Epithelial cell of esophagus (primary cell): ENCODE results near the gene IL27RA.

Source experiments
- DNase-seq: peaks from one replicate; pipeline ENCODE4 v3.0.0; 2010; ENCODE audit warnings: low read depth
- H3K4me3 ChIP-seq: 2 replicates; pipeline ENCODE4 v1.5.1; 2011; ENCODE audit warnings: mild to moderate bottlenecking, low read length, control low read depth
- TF ChIP-seq, protein P1 (sequence below): IDR thresholded peaks from 2 replicates; pipeline ENCODE4 v1.5.1; 2011; ENCODE audit warnings: low read depth, mild to moderate bottlenecking, low read length, control low read depth, inconsistent platforms; ENCODE audit not compliant: insufficient read depth; ENCODE audit errors: missing control alignments

IL27RA gene

GRCh38 chr19:14051980-14052379 lies 20.4 kb downstream of the IL27RA start:
- no peak for DNase-seq
- TF ChIP-seq, protein P1, sequence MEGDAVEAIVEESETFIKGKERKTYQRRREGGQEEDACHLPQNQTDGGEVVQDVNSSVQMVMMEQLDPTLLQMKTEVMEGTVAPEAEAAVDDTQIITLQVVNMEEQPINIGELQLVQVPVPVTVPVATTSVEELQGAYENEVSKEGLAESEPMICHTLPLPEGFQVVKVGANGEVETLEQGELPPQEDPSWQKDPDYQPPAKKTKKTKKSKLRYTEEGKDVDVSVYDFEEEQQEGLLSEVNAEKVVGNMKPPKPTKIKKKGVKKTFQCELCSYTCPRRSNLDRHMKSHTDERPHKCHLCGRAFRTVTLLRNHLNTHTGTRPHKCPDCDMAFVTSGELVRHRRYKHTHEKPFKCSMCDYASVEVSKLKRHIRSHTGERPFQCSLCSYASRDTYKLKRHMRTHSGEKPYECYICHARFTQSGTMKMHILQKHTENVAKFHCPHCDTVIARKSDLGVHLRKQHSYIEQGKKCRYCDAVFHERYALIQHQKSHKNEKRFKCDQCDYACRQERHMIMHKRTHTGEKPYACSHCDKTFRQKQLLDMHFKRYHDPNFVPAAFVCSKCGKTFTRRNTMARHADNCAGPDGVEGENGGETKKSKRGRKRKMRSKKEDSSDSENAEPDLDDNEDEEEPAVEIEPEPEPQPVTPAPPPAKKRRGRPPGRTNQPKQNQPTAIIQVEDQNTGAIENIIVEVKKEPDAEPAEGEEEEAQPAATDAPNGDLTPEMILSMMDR, result no peak
- no peak overlapping the region for H3K4me3 ChIP-seq

GRCh38 chr19:14052470-14052869 lies 20.9 kb downstream of the IL27RA start:
- DNase-seq, result no peak

GRCh38 chr19:14053032-14053431 lies 21.5 kb downstream of the IL27RA start:
- no peak for DNase-seq
- no peak overlapping the region for H3K4me3 ChIP-seq
- TF ChIP-seq, protein P1, result no peak

More at GRCh38 chr19:14052470-14052869, 20.9 kb downstream of the IL27RA start:
- no peak overlapping the region for H3K4me3 ChIP-seq
- TF ChIP-seq, protein P1, result no peak

DNA sequence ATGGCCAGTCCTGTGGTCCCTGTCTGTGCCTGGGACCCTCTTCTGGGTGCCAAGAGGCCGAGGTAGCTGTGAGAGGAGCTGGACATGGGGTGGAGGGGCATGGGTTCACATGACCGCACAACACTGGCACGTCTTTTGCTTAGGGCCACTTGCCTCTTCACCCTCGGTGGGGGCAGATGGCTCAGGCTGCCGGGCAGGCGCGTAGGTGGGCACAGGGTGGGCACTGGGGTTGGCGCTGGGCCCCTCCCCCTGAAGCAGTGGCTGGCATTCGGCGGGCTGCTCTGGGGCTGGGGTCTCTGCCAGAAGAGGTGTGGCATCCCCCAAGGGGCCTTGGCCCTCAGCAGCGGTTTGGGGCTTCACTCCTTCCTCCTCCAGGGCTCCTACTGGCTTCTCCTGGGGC lies 21.9 kb downstream of the IL27RA start:
- DNase-seq, result no peak
- TF ChIP-seq, protein P1, result no peak
- no peak overlapping the region for H3K4me3 ChIP-seq

DNA sequence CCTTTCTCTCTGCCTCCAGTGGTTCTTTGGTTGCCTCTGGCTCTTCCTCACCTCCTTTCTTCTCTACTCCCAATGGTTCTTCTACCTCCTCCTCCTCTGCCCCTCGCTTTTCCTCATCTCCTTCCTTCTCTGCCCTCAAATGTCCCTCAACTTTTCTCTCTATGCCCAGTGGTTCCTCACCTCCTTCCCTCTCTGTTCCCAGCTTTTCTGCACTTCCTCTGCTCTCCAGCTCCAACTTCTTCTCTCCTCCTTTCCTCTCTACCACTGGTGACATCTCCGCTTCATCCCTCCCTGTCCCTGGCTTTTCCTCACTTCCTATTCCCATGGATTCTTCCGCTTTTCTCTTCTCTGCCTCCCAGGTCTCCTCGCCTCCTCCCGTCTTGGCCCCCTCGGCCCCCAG lies 22.5 kb downstream of the IL27RA start:
- no peak for DNase-seq
- H3K4me3 ChIP-seq, result no peak overlapping the region
- TF ChIP-seq, protein P1, result no peak

DNA sequence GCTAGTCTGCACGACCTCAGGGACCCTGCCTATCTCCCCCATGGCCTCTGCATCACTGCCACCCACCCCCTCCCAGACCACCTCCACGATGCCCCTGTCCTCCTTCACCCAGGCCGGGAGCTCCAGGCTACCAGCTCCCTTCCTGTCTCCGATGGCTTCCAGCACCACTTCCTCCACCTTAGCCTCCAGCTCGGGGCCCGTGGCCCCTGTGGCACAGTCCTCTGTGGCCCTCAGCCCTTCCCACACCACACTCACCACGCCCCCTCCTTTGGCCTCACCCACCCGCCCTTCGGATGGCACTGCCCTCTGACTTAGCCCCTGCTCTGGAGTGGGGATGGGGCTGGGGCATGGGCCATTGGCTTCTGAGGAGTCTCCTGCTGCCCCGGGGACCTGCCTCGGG lies 23.2 kb downstream of the IL27RA start:
- TF ChIP-seq, protein P1, result no peak
- no peak for DNase-seq

DNA sequence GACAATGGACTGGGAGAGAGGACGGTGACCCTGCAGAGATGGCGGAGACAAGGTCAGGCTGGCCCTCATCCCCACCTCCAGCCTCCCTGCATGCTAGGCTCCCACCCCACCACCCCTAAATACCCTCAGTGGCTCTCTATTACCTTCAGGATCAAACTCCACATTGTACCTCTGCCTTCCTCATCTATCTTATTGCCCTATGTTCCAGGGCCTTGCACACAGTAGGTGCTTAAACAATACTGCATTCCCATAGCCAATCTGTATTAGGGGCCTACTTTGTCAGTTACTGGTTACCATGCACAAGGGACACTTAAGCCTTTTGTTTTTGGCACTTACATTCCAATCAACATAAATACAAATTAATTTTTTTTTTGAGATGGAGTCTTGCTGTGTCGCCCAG lies 23.8 kb downstream of the IL27RA start:
- no peak overlapping the region for H3K4me3 ChIP-seq
- no peak for DNase-seq
- TF ChIP-seq, protein P1, result no peak

More for the DNA sequence above, 23.2 kb downstream of the IL27RA start:
- H3K4me3 ChIP-seq, result no peak overlapping the region
